ENCODE data around the gene CALD1.

Gene CALD1, protein sequence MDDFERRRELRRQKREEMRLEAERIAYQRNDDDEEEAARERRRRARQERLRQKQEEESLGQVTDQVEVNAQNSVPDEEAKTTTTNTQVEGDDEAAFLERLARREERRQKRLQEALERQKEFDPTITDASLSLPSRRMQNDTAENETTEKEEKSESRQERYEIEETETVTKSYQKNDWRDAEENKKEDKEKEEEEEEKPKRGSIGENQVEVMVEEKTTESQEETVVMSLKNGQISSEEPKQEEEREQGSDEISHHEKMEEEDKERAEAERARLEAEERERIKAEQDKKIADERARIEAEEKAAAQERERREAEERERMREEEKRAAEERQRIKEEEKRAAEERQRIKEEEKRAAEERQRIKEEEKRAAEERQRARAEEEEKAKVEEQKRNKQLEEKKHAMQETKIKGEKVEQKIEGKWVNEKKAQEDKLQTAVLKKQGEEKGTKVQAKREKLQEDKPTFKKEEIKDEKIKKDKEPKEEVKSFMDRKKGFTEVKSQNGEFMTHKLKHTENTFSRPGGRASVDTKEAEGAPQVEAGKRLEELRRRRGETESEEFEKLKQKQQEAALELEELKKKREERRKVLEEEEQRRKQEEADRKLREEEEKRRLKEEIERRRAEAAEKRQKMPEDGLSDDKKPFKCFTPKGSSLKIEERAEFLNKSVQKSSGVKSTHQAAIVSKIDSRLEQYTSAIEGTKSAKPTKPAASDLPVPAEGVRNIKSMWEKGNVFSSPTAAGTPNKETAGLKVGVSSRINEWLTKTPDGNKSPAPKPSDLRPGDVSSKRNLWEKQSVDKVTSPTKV

DNA sequence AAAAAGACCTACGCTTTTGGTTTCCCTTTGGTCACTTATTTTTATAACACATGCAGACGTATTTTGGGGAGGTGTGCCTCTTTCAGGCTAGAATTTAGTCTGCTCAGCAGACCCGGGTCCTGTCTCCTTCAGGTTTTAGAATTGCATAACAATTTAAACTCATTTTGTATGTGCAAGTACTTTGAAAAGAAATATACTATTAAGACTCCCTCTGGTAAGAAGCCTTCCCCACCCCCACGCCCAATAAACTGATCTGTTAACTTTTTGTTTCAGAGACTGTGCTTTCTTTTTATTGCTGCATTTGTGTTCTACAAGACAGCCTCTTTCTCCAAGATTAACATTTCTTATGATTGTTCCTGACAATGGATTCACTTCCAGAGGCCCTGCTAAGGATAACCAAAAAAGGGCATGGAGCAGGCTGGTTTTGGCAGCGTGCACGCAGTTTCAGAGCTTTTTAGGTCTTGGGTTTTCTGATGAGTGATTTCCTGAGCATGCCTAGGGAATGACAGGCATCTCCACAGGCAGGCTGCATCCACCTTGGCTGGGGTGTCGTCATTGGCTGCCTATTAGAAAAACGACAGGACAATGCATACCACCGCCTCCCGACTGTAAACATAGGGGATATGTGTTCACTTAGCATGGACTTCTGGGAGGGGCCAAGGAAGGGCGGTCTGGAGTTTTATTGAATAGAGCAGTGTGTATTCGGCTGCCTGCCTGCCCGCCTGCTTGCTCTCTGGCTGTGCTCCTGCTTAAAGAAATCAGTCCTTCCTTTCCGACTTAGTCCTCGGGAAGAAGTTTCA, at the start of gene CALD1:
Gene CALD1, plus strand, starts transcription at position 694 of the 800 bp plus-strand sequence. CDS start 88,100 bp downstream, outside the sequence.
- no peak for DNase-seq

DNA sequence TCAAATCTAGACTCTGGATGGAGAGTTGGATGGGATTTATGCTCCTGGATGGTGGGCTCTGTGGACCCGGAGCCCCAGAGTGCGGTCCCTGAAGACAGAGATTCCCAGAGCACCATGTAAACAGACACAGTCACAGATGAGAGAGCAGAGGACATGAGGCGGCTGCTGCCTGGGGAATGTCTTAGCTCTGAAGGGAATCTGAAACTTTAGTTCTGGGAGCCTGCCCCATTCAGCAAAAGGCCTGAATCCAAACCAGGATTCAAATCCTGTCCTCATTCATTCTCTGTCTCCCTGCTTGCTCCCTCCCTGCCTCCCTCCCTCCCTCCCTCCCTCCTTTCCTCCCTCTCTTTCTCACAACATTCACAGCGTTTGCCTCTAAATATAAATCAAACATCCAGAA, 49.5 kb upstream of the CALD1 start:
- no peak for DNase-seq

DNA sequence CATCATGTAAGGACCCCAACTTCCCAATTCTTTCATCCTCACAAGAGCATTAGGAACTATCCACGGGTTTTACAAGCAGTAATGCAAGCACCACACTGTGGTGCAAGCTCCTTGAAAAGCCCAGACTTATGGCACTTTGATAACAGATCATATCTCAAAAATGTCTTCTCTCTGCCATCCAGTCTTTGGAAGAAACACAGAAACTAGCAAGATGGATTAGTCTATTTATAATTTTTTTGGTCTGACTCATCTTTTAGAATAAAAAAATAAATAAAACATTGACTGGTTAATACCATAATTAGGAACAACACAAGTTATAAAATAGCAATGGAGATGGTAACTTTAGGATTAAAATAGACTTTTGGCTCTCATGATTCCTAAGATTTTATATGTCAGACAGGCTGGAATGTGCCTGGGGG, 49.0 kb upstream of the CALD1 start:
- DNase-seq = no peak

DNA sequence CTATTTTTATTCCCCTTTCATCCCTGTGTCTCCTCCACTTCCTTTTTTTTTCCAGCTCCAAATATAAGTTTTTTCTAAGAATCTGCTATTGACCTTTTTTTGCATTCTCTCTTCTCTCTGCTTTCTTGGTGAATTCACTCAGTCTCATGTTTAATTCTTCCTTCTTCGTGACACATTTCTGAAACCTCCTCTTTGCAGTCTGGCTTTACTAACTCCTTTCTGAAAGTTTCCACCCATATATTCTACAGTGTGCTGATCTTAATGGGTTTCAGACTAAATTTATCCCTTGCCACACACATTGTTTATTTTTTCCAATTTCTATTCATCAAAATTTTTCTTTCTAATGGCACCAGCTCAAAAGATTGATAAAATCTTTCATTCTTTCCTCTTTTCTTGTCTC, 47.8 kb upstream of the CALD1 start:
- DNase-seq = no peak

DNA sequence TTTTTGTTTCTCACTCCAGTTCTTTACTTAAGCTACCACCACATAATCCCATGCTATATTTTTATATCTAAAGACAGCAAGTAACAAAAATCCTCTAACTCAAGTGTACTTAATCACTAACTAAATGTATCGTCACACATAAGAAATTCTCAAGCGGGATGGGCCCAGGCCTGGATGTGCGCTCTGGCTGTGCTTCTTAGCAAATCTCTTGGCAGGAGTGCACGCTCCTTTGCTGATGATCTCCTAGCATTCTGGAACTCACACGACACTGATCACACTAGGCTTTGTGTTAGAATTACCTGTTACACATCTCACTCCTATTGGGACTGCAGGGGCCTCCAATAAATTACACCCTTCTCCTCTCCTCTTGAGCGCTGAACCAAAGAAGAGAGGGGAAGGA, 46.7 kb upstream of the CALD1 start:
- no peak for DNase-seq

DNA sequence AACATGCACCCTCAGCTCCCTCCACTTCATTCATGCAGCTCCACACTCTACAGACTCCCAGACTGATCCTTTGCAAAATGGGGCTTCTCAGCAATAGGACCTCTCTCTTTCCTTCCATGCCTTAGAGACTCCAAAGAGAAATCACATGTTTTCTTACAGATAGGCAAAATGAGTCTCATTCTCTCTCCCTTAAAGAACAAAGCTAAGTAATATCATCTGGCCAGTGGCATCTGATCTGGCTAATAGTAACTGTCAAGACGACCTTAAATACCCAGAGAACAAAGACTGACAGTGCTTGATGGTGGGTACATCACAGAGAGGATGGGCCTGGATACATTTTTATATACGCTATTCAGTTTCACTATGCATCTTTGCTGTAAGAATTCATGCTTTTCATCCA, 43.1 kb upstream of the CALD1 start:
- no peak for DNase-seq

DNA sequence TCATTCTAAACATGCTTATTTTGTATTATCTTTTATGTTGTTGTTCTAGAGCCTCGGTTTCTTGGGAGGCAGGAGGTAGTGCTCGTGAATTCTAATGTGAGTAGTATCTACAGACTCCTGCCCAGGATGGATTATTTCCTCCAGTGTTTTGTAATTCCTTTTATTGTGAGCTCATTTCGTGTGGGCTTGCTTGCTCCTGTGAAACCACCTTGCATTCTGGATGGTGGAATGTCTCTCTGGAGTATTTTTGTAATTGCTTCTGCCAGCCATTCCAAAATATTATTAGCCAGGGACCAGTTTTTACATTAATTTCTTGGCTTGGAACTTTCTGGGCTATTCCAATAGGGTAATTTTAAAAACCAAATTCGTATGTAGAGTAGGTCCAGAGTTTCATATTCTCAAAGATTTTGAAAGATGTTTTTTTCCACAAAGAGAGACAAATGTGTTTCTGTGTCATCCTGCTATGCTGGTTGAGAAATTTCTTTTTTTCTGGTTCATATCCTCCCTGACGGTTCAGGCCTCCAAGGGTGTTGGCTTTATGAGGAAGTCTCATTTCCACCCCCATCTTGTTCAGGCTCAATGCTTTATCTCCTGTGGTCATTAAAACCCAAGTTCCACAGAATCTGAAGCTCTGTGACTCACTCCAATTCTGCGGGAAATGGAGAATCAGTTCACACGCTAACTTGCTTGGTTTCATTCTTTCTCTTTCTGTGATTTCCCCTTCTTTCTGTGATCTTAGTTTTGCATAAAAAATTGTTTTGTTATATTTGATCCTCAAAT, 41.7 kb upstream of the CALD1 start:
- no peak for DNase-seq

DNA sequence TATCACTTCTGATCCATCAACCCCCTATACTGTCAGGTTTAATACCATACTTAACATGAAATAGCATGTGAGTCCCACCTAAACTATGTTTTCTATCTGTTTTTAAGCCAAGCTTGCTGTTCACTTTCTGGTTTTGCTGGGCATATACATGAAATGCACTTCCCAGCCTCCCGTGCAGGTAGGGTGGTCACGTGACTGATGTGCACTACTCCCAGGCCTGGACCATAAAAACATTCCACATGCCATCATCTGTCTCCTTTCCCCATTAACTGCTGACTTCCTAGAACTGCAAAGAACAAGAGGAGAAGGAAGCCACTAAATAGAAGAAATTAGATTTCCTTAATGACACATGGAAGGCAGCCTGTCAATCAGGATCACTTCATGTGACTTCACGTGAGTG, 40.1 kb upstream of the CALD1 start:
- DNase-seq = no peak

DNA sequence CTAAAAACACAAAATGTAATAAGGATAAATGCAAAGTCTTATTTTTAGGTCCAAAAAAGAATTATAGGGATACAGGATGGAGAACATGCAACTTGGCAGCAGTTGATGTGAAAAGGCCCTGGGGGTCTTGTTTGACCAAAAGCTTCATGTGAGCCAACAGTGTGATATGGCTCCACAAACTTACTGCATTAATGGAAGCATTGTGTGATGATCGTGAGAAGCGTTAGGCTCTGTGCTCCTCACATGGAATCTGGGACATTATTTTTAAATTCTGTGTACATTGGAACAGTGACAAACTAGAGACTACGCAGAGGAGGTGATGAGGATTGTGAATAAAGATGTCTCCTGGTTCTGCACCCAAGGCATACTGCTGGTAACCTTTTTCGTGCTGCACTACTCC, 39.1 kb upstream of the CALD1 start:
- DNase-seq = no peak

DNA sequence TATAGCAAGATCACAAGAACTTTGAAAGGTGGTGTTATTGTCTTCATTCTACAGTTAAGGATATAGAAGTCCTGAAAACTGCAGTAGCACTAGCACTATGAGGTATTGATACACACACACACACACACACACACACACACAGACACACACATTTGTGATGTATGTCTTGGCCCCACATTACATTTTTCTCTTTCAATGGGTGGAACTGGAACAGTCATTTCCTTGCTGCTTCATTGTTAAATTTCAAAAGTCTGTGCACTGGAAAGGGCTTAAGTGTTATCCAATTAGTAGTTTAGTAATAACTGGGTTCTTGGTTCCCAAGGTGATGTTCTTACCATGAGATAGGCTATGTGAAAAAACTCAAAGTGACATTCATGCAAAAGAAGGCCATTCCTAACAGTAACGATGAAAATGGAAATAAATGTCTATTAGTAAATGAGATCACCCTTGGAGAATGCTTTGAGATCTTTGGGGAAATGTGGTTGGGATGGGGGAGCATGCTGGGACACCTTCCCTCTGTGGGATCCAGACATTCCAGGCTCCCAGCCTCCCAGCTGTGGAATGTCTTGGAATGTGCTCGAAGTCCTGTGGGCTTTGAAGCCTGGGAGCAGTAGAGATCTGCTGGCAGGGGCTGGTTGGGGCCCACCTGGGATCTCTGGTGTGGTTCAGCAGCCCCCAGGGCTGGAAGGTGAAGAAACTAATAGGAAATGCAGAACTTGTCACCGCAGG, 37.4 kb upstream of the CALD1 start:
- DNase-seq = no peak

DNA sequence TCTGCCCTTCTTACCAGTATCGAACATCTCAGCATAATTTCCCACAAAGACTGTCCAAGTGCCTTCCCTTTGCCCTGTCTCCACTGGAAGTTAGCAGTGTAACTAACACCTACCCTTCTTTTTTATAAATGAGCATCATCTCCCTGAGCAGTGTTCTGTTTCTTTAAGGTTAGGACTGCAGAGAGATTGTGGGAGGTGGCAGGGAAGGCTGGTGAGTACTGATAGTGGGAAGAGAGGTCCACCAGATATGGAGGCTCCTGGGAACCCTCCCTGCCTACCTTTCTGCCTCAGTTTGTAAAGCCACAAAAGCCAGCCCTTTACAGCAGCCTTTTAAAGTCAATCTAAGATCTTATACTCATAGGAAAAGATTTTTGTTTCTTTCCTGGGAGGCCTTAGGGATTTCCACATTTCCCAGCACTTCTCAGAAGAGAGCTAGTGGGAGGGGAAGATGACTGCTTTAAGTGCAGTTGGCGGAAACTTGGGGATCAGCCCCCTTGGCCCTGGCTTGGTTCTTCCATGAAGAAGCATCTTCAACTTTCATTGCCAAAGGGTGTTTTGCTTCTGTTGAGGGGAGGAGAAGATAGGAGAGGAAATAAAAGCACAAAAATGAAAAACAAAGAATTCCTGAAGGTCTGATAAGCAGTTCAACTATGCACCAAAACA, 36.6 kb upstream of the CALD1 start:
- no peak for DNase-seq

DNA sequence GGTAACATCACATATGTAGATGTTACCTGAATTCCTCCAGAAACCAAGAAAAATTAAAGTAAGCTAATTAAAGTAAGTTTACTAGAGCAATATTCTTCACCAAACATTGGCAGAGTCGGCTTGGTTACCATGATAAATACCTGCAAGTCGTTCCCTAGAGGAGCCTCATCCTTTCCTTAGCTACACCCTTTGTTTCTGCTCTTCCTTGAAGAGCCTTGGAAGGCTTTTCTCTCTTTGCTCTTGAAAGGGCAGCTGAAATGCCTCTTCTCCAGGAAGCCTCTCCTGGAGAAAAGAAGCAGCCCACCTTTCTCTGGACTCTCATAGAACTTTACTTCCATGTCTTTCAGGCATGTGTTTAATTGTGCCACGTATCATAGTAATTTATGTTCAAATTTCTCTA, 34.9 kb upstream of the CALD1 start:
- DNase-seq = no peak

DNA sequence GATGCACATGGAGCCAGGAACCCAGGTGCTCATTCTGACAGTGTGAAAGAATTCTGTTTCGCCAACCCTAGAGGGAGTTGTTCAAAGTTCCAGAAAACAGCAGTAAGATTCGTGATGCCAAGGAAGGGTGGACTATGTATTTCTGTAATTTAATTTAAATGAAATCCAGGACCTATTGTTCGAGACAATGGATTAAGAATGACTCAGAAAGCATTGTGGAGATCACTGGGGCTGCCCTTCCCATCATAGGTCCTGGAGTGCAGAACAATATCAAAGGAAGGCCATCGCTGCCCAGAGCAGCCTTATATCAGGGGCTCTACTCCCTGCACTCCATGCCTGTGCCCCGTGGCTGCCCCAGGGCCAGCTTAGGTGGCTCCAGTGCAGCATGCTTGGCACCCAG, 32.1 kb upstream of the CALD1 start:
- no peak for DNase-seq

DNA sequence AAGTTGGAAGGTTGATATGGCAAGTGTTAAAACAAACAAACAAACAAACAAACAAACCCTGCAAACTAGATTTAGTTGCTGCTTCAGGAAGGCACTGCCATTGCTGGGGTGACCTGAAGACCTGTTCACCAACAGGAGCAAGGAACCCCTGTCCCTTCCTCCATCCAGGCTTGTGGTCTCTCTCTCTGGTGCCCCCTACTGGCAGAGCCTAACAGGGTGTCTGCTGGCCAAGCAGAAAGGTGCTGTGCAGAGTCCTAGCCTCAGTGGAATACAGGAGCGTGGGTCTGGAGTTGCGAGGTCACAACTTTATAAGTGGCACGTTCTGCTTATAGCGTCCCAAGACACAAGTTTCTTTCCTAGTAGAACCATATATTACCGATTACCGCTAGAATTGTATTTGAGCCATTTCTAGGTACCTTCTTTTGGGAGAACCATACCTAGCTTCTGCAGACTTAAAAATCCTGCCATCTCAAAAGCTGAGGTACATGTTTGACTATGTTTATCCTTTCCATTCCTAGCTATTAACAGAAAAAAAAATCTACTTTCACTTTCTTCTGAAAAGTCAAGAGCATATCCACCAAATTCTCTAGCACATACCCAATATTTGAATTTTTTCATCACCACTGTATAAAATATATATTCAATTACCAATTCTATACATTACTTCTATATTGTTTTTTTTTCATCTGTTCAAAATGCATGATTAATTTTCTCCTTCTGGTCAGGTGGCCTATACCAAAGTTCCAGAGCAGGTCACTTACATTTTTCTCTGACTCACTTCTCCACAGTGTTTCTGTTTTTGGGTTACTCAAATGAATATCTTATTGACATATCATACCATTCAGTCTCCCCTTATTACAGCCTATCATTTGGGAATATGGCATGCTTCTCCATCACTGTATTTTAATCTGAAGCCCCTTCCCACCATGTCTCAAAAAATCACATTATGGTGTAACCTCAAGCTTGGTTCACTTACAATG, 29.1 kb upstream of the CALD1 start:
- no peak for DNase-seq

DNA sequence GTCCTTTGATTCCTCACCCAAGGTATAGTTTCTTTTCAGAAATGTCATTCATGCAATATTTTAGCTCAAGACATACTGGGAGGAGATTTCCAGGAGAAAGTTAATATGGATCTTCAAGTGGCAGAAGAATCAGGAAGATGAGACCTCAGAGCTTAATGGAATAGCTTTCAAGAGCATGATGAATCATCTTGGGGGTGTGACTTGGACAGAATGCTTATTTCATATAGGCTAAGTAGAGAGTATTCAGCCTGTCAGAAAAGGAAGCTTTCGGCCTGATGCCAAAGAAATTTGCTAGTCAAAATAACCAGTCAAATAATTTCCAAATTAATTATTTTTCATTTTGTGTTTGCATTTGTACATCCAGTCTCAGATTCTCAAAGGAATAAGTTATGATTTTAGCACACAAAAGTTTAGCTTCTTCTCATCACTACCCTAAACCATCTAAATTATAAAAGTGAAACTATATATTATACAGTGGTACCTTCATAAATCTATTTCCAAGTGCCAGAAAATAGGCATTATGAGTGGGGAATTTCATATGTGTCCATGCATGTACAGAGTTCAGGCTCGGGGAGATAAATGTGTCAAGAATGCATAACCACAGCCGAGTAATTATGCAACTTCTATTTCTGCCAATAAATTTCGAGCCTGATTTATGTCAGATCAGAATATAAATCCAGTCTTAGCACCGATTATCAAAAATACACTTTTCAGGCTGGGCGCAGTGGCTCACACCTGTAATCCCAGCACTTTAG, 27.3 kb upstream of the CALD1 start:
- no peak for DNase-seq

DNA sequence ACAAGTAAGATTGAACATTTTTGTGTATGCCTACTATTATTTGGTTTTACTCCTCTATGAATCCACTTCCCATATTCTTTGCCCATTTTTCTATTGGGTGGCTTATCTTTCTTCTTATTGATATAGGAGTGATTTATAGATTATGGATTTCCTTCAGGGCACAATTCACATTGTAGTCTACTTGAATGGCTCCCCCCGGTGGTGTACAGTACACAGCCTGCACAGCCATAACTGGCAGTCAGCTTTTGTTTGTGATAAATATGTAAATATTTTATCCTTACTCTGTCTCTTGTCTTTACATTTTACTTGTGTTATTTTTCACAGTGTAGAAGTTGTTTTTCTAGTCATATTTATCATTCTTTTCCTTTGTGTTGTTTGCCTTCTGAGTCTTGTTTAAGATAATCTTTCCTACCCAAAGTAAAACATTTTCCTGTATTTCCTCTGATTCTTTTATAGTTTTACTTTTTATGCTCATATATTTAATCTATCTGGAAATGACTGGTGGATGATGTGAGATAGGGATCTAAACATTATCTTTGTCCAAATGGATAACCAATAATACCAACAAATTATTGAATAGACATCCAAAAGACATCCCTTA, 23.9 kb upstream of the CALD1 start:
- no peak for DNase-seq

DNA sequence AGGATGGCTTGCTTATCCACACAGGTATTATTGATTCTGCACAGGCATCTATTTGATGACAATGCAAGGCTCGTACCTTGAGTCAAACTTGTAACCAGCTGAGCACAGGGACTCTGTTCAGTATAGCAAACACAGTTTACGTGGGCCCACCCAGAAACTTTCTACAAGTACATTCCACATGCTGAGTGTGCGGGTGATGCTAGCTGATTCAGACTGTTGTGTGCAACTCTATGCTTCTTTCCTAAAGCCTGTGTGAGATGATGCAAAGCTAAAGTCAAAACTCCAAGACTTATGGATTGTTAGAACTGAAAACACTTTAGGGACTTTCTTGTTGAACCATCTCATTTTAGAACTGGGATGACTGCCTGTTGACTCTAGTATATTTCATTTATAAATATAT, 21.5 kb upstream of the CALD1 start:
- no peak for DNase-seq

DNA sequence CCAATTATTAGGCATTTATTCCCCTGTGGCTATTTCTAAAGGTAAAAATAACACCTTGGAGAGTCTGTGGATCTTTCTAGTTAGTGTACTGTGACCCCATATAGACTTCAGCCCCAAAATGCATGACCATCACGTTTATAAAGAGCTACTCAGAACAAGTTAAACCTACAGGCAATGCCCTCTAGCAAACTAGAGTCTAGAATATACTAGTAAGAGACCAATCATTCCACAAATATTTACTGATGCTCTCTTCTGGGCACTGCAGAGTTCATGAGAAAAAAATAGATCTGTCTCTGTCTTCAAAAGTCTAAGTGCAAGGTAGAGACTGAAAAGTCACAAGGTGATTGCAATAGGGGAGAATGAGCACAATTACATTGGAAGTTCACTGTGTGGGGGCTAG, 20.5 kb upstream of the CALD1 start:
- no peak for DNase-seq

DNA sequence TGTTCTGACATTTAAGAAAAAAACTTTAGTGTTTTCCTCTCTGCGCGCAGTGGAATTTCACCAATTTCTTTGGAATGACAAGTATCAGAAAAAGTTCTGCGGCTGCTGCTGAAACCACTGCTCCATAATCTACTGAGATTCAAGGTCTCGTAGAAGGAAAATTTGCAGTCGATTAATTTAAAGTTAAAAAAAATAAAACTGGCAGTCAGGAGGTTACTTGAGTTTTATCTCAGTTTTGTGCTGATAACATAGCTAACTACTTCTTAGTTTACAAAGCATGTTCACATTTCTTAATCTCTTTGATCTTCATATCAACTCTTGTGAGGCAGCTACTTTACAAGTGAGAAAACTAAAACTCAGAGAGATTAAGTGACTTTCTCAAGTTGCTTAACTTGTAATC, 18.2 kb upstream of the CALD1 start:
- DNase-seq = no peak
